Measurements from ENCODE around the gene RAB25.

The RAB25 gene

GRCh38 chr1:156104065-156104810, 43.3 kb downstream of the RAB25 start:
- H3K27ac ChIP-seq (ENCODE audit: low read depth, low read length): no peak overlapping the region
- no peaks in the 10 kb centered on the region for H3K9me3 ChIP-seq (ENCODE audit: control insufficient read depth, insufficient read depth, low read length)
- H3K79me2 ChIP-seq (ENCODE audit: control insufficient read depth, low read length): no peaks in the 10 kb centered on the region
- H4K20me1 ChIP-seq (ENCODE audit: control insufficient read depth, insufficient read depth, low read depth, low read length): no peaks in the 10 kb centered on the region
- H3K4me3 ChIP-seq (ENCODE audit: low read length): no peak overlapping the region
- peaks cover 46% of the 10 kb centered on the region for H3K4me1 ChIP-seq (ENCODE audit: control insufficient read depth, low read length)
- no peaks in the 10 kb centered on the region for H3K36me3 ChIP-seq (ENCODE audit: control insufficient read depth, low read length)
- TF ChIP-seq CTCF (IDR thresholded peaks at IDR 0.05; ENCODE audit: low read depth, low read length, poor library complexity, severe bottlenecking): no peak
- TF ChIP-seq EZH2phosphoT487 (IDR thresholded peaks at IDR 0.05; ENCODE audit: borderline replicate concordance, low read length): no peak
- no peaks in the 10 kb centered on the region for H3K27me3 ChIP-seq (ENCODE audit: control insufficient read depth, low read length)
- H3K4me2 ChIP-seq (ENCODE audit: low read length): no peak overlapping the region
- H3K9me2 ChIP-seq (replicated peaks; ENCODE audit: control insufficient read depth, low read length): no peaks in the 10 kb centered on the region
- H3F3A ChIP-seq (ENCODE audit: control insufficient read depth, insufficient read depth): peaks cover 5% of the 10 kb centered on the region

GRCh38 chr1:156104861-156105832, 44.2 kb downstream of the RAB25 start:
- peak overlapping the region; percentile 77 for H3K4me2 ChIP-seq (ENCODE audit: low read length)
- H3K36me3 ChIP-seq (ENCODE audit: control insufficient read depth, low read length): no peaks in the 10 kb centered on the region
- H3F3A ChIP-seq (ENCODE audit: control insufficient read depth, insufficient read depth): peaks cover 5% of the 10 kb centered on the region
- H3K4me3 ChIP-seq (ENCODE audit: low read length): peak overlapping the region; percentile 68
- H3K27ac ChIP-seq (ENCODE audit: low read depth, low read length): peak overlapping the region; percentile 62
- no peaks in the 10 kb centered on the region for H4K20me1 ChIP-seq (ENCODE audit: control insufficient read depth, insufficient read depth, low read depth, low read length)
- H3K9me3 ChIP-seq (ENCODE audit: control insufficient read depth, insufficient read depth, low read length): no peaks in the 10 kb centered on the region
- H3K9me2 ChIP-seq (replicated peaks; ENCODE audit: control insufficient read depth, low read length): no peaks in the 10 kb centered on the region
- TF ChIP-seq EZH2phosphoT487 (IDR thresholded peaks at IDR 0.05; ENCODE audit: borderline replicate concordance, low read length) (no peak), CTCF (IDR thresholded peaks at IDR 0.05; ENCODE audit: low read depth, low read length, poor library complexity, severe bottlenecking) (no peak)
- peaks cover 46% of the 10 kb centered on the region for H3K4me1 ChIP-seq (ENCODE audit: control insufficient read depth, low read length)
- no peaks in the 10 kb centered on the region for H3K79me2 ChIP-seq (ENCODE audit: control insufficient read depth, low read length)
- no peaks in the 10 kb centered on the region for H3K27me3 ChIP-seq (ENCODE audit: control insufficient read depth, low read length)

GRCh38 chr1:156106624-156107488, 45.9 kb downstream of the RAB25 start:
- Histone ChIP-seq H3K4me3 (ENCODE audit: low read length) (peak overlapping the region; percentile 68), H3K79me2 (ENCODE audit: control insufficient read depth, low read length) (no peaks in the 10 kb centered on the region), H3K27me3 (ENCODE audit: control insufficient read depth, low read length) (peaks cover 6% of the 10 kb centered on the region), H3K9me2 (replicated peaks; ENCODE audit: control insufficient read depth, low read length) (no peaks in the 10 kb centered on the region), H3K4me1 (ENCODE audit: control insufficient read depth, low read length) (peaks cover 46% of the 10 kb centered on the region), H3K4me2 (ENCODE audit: low read length) (peak overlapping the region; percentile 77), H3K36me3 (ENCODE audit: control insufficient read depth, low read length) (no peaks in the 10 kb centered on the region), H3F3A (ENCODE audit: control insufficient read depth, insufficient read depth) (peaks cover 5% of the 10 kb centered on the region), H3K9me3 (ENCODE audit: control insufficient read depth, insufficient read depth, low read length) (no peaks in the 10 kb centered on the region), H4K20me1 (ENCODE audit: control insufficient read depth, insufficient read depth, low read depth, low read length) (no peaks in the 10 kb centered on the region), H3K27ac (ENCODE audit: low read depth, low read length) (peak overlapping the region; percentile 38)
- no peak for TF ChIP-seq EZH2phosphoT487 (IDR thresholded peaks at IDR 0.05; ENCODE audit: borderline replicate concordance, low read length)
- TF ChIP-seq CTCF (IDR thresholded peaks at IDR 0.05; ENCODE audit: low read depth, low read length, poor library complexity, severe bottlenecking): no peak

Data from DOHH2 (cell line).